ENCODE results near the gene B4GALT7.
"Not testable (repeated sequence)": the region's sequence is repeated elsewhere in the genome, so short reads cannot be mapped to it uniquely, and the experiment has no call there.

B4GALT7 gene

DNA sequence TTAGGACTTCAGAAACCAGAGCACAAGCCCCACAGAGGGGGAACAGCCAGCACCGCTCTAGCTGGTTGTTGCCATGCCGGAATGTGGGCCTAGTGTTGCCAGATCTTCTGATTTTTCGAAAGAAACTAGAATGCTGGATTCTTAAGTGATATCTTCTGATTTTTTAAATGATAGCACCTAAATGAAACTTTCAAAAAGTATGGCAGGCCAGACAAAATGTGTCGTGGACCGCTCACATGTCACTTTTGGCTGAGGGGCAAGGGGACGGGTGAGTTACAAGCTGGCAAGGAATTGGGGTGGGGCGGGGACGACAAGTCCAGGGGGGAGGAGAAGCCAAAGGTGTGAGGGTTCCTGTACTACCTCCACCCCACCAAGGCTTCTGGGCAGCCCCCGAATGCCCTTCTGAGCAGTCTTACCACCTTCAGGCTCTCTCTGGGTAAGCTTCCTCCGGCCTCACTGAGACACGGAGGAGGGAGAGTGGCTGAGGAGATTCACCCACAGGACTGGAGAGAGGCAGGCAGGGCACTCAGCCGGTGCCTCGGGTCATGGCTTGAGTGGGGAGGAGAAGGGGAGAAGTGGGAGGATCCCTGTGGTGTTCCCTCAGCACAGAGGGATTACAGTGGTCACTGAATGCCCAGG is 10.3 kb downstream of the B4GALT7 start:
- DNase-seq = no peak

DNA sequence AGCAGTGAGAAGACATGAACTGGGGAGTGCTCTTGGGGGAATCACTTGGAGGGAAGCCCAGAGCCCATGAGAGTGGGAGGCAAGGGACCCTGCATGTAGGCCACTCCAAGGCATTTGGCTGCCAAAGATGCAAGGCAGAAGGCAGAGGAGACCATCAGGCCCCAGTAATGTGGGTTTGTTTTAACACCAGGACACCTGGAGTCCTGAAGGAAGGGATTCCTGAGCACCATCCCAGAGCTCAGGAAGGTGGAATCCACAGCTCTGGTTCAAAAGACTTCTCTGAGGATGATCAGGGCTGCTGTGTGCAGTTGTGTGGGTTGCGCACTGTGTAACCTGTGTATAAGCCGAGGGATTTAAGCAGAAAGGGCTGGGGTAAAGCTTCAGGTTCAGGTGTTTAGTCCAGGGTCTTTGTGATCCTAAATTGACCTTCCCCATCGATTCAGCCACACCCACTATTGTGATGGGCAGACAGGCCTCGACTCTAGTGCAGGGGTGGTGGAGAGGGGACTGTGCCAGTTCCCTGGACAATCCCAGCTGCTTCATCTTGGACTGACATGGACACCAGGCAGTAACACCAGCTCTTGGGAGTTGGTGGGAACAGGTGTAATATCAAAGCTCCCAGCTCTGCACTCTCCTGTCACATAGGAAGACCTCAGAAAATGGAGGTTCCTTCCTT is 11.0 kb downstream of the B4GALT7 start:
- no peak for DNase-seq

DNA sequence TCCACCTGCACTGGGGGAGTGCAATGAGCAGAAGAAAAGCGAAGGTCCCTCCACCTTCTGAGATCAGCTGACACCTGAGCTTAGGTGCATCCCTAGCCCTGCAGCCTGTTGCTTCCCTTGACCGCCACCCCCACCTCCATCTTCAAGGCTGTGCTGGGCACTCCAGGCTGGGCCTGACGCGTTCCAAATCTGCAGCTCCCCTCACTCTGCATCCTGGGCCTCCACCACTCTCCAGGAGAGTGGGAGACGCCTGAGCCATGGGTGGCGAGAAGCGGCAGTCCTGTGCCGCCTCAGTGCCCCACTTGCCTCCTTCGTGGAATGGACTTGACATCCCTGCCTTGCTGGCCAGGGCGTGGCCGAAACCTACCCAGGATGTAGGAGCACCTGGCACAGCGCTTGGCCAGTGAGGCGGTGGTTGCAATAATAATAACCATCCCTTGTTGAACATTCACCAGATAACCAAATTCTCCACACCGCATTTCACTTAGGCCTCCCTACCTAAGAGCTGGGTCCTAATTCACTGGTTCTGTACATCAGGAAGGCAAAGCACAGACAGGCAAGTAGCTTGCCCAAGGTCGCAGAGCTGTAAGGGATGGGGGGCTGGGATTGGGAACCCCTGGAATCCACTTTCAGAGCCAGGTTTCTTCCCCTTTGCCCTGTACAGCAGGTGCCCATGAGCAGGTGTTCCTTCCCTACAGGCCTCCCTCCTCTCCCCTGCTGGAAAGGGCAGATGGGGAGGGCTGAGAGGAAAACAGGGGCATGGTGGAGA is 11.7 kb downstream of the B4GALT7 start:
- no peak for DNase-seq

DNA sequence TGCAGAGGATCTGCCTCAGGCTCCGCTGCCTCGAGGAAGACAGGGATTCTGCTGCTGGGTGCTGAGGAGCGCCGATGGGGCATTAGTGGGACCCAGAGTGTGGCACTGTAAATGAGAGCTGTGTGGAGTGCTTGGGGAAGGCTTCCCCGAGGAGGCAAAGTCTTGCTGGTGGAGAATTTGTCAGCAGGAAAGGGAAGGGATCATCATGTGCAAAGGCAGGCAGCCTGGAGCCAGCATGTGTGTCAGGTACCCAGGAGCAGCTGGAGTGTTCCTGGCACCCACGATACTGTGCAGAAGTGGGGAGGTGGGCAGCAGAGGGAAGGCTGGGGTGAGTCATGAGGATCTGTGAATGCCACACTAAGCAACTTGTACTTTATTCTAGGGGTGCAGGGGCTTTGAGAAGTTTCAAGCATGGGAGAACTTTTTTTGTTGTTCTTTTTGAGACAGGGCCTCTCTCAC is 12.3 kb downstream of the B4GALT7 start:
- DNase-seq = no peak

DNA sequence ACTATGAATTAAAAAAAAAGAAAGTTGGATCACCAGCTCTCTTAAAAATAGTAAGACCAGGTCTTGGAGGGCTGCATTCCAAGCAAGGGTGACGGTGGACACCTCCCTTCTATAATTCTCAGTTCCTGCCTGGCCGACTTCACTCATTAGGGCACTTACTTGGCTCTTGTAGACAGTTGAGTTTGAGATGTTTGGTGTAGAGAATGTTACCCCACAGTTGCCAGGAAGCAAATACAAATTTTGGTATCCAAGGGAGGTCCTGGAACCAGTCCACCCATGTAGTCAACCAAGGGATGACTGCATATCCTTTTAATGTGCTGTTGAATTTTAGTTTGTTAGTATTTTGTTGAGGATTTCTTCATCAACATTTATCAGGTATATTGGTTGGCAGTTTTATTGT is 20.6 kb downstream of the B4GALT7 start:
- no peak for DNase-seq

DNA sequence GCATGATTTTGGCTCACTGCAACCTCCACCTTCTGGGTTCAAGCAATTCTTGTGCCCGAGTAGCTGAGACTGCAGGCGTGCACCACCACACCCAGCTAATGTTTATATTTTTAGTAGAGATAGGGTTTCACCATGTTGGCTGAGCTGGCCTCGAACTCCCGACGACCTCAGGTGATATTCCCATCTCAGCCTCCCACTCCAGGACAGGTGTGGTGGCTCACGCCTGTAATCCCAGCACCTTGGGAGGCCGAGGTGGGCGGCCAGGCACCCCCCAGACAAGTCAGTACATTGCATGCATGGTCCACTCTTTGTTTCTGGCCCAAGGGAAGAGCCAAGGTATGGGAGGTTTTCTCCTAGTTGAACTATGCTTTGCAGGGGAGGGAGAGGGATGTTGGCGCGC is 24.2 kb downstream of the B4GALT7 start:
- not testable (repeated sequence) for DNase-seq

DNA sequence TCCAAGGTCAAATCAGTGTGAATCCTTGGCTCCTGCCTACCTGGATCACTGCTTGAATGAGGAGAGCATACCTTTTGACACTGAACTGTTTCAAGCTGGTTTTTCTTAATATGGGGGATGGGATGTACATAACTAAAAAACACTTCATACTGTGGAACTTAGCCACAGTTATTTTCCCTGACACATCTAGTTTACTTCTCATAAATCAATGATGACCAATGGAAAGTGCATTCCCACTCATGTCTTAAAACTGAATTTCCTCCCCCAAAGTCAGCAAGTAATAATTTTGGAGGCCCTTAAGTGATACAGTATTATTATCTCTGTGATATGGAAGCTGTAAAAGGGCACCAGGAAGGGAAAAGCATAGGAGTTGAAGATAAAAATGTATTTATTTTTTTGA is 30.3 kb downstream of the B4GALT7 start:
- not testable (repeated sequence) for DNase-seq

DNA sequence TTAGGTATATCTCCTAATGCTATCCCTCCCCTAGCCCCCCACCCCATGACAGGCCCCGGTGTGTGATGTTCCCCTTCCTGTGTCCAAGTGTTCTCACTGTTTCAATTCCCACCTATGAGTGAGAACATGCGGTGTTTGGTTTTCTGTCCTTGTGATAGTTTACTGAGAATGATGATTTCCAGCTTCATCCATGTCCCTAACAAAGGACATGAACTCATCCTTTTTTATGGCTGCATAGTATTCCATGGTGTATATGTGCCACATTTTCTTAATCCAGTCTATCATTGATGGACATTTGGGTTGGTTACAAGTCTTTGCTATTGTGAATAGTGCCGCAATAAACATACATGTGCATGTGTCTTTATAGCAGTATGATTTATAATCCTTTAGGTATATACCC is 35.0 kb downstream of the B4GALT7 start:
- DNase-seq = not testable (repeated sequence)

DNA sequence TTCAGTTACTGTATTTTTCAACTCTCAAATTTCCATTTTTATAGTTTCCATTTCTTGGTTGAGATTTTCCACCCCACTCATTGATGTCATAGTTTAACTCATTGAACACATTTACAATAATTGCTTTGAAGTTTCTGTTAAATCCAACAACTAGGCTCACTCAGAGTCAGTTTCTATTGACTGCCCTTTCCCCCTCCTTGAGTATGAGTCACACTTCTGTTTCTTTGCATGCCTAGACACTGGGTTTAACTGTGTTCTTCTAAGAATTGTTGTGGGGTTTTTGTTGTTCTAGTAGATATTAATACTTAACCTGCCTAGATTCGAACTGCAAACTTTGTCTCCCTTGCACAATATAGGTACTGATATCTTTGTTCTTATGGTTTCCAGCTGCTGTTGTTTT is 45.5 kb downstream of the B4GALT7 start:
- not testable (repeated sequence) for DNase-seq

DNA sequence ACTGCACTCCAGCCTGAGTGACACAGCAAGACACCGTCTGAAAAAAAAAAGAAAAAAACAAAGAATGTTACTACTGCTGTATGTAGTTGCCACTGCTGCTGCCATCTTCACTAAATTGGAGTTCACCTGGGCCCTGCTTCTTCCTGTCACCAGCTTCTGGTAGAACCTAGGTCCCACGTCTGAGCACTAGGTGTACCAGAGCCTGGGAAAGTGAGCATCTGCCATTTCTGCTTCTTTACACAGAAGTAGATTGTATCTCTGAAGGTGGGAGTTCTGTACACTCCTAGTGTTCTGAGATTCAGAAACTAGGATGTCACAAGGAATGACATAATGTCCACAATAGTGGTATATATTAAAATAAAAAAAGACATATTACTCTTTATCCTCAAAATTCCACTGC is 51.3 kb downstream of the B4GALT7 start:
- not testable (repeated sequence) for DNase-seq

DNA sequence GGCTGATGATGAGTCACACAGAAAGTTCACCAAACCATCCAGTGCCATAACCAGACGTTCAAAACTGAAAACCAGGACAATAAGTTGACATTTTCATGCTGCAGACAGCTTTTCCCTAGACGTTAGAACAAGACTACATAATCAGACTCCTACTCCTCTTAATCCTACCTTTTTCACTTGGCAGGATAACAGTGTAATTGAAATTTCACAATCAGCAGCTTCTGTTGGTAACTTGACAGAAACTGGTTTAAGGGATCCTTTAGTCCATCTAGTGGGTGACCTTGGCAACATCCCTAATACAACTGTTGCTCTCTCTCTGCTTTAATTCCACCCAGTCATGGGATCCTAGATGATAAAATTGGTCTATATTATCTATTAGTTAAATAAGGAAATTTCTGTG is 57.9 kb downstream of the B4GALT7 start:
- DNase-seq = not testable (repeated sequence)

DNA sequence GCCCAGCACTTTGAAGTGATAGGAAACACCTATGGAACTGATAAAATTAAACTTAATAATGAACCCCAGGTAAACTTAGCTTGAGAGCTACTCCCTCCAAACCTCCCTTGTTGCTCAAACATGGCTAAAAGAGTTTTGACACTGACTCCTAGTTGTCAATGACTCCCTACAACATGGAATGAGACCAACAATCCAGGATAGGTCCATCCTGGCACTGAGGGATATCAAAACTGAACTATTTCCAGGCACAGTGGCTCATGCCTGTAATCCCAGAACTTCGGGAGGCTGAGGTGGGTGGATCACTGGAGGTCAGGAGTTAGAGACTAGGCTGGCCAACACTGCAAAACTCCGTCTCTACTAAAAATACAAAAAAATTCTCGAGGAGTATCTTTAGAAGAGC is 58.6 kb downstream of the B4GALT7 start:
- not testable (repeated sequence) for DNase-seq
